SU-DHL-6 (cell line): ENCODE results near the gene RPL12.

Experiments used
- CTCF ChIP-seq: fragments of 200-600 bp; sonication (generic); IDR thresholded peaks from one replicate; pipeline ENCODE4 v1.5.1; 2017; ENCODE audit warnings: antibody characterized with exemption, mild to moderate bottlenecking, low read length, moderate library complexity; ENCODE audit not compliant: insufficient read depth, poor library complexity, severe bottlenecking
- EZH2phosphoT487 ChIP-seq: fragments of 200-600 bp; sonication (generic), shearing (Covaris generic); conservative IDR thresholded peaks from 2 replicates; pipeline ENCODE4 v1.6.1; 2018; ENCODE audit warnings: mild to moderate bottlenecking, antibody characterized with exemption, low read length, moderate library complexity, mixed read lengths

- TF ChIP-seq CTCF (no peak), EZH2phosphoT487 (no peak)
These were observed at the start of gene RPL12, which contains the start of gene LRSAM1 for GRCh38 chr9:127450830-127451607.
